ENCODE results near the gene ERMARD. TPM values are rescaled to one million over a fixed set of nuclear protein-coding genes. Genes with fewer than 3 reads are reported as not detected.

Gene ERMARD
- total RNA-seq, 1 experiment from 2014 or later, result 13.6 TPM

DNA sequence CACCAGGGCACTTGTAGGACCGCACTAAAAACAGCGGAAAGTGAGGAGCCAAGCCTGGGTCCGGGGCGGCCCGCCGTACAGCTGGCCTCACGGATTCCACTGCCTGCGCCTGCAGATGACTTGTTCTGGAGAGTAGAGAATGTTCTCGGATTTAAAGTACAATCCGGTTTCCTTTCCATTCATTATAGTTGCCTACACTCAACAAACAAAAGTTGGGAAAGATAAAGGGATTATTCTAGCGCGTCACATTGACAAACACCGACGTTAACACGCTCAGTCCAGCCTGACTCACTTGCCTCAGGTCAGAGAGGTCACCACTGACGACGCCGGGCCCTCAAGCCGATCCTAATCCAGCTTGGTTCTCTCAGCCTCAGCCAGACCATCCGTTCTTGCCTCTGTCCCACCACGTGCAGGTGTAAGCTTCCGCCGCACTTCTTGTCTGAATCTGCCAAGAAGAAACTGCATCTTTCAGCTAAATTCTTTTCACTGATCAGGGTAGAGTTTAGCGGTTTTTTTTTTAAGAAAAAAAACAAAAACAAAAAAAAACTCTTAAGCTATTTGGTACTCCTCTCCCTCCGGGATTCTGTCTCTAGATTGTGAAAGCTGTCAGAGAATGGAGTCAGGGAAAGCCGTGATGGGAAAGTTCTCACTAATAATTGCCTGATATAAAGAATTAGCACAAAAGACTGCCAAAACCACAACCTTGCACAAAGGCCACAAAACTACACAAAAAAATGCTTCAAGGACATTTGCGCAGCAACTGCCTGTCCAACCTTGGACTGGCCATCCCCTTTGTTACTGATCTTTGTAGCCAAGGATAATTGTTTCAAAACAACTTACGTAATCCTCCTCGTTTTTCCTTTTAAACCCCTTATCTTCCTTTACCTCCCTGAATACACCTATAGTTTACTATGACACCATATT is 26.0 kb upstream of the ERMARD start:
- Histone ChIP-seq H3T11ph (ENCODE audit: low read length) (no peak overlapping the region), H2AK5ac (ENCODE audit: insufficient read length, low read length) (no peak overlapping the region), H3K14ac (ENCODE audit: insufficient read depth, low read length) (peak overlapping the region; percentile 100), H3K9ac (ENCODE audit: extremely low read depth, insufficient read length, low read length) (peak overlapping the region; percentile 87), H3K27me3 (ENCODE audit: insufficient read depth, low read length) (no peaks in the 10 kb centered on the region), H2BK20ac (ENCODE audit: low read depth, low read length, poor library complexity, severe bottlenecking) (no peak overlapping the region), H2BK5ac (ENCODE audit: insufficient read length, low read length) (no peak overlapping the region), H3K9me3 (ENCODE audit: control insufficient read depth, low read depth, low read length) (no peaks in the 10 kb centered on the region), H4K8ac (replicated peaks; ENCODE audit: insufficient read length, low read depth, low read length) (no peak overlapping the region), H3K18ac (ENCODE audit: insufficient read length, low read depth, low read length) (peak overlapping the region; percentile 98), H4K5ac (ENCODE audit: insufficient read length, low read depth, low read length) (peak overlapping the region; percentile 54), H3K27ac (ENCODE audit: insufficient read length, low read depth, low read length) (no peak overlapping the region), H2BK15ac (ENCODE audit: low read depth, low read length) (no peak overlapping the region), H3K23ac (ENCODE audit: insufficient read length, low read depth, low read length) (no peak overlapping the region), H3K79me2 (ENCODE audit: insufficient read depth, low read length) (peaks cover 2% of the 10 kb centered on the region; the same call in 1 of the 2 replicates), H3K56ac (ENCODE audit: insufficient read length, low read depth, low read length) (no peak overlapping the region), H4K20me1 (ENCODE audit: control insufficient read depth, insufficient read depth, insufficient read length) (no peaks in the 10 kb centered on the region), H2AFZ (ENCODE audit: low read length) (no peak overlapping the region), H3K4me1 (ENCODE audit: insufficient read depth, low read length) (no peaks in the 10 kb centered on the region; the same call in 1 of the 2 replicates), H3K4me2 (ENCODE audit: insufficient read depth, insufficient read length, low read length) (peak overlapping the region; percentile 60), H3K79me1 (ENCODE audit: insufficient read depth, low read depth, low read length, poor library complexity, severe bottlenecking) (no peaks in the 10 kb centered on the region), H3K23me2 (ENCODE audit: insufficient read length, low read depth, low read length, poor library complexity, severe bottlenecking) (peaks cover 18% of the 10 kb centered on the region), H4K91ac (ENCODE audit: insufficient read length, low read depth, low read length) (peak overlapping the region; percentile 54), H2BK120ac (ENCODE audit: low read depth, low read length, poor library complexity, severe bottlenecking) (no peak overlapping the region), H3K4ac (ENCODE audit: low read depth, low read length) (peak overlapping the region; percentile 78; the same call in 1 of the 2 replicates), H2BK12ac (ENCODE audit: insufficient read length, low read depth, low read length) (no peak overlapping the region)
- Mint-ChIP-seq H3K4me3 (peak overlapping the region; percentile 79 to 88), H3K27ac (peak overlapping the region; percentile 42 to 95 (median 79); a peak in 6 of 7 replicates), H3K4me1 (peaks cover 23 to 24% of the 10 kb centered on the region in 2 experiments), H3K27me3 (ENCODE audit: low read depth) (peaks cover 4% of the 10 kb centered on the region), H3K36me3 (ENCODE audit: insufficient read depth in 1 of 3, low read depth in 3 of 3) (peaks cover 0 to 9% (median 1%) of the 10 kb centered on the region in 3 experiments; a peak in 3 of 7 replicates), H3K9me3 (no peaks in the 10 kb centered on the region; a peak in 2 of 5 replicates)
- WGBS (ENCODE audit: extremely low coverage, insufficient read length, low lambda C conversion rate), result 100% methylated on average over 2 of the region's 29 CpGs
- TF ChIP-seq CTCF (conservative IDR thresholded peaks at IDR 0.05), result no peak
- DNase-seq, result peak; percentile 66
